IPS-15b (cell line): Measurements from ENCODE around the gene LRP1-AS.

Experiments used
- H3K27me3 ChIP-seq: one replicate; pipeline ENCODE4 v1.6.1; 2013; ENCODE audit warnings: low read length; ENCODE audit not compliant: control insufficient read depth, insufficient read depth
- H3K36me3 ChIP-seq: one replicate; pipeline ENCODE4 v1.6.1; 2013; ENCODE audit warnings: low read length; ENCODE audit not compliant: control insufficient read depth, insufficient read depth
- H3K4me1 ChIP-seq: one replicate; pipeline ENCODE4 v1.6.1; 2013; ENCODE audit warnings: mild to moderate bottlenecking, low read length; ENCODE audit not compliant: control insufficient read depth, insufficient read depth
- H3K4me3 ChIP-seq: one replicate; pipeline ENCODE4 v1.5.1; 2013; ENCODE audit warnings: low read depth, low read length
- H3K9ac ChIP-seq: one replicate; pipeline ENCODE4 v1.6.1; 2013; ENCODE audit warnings: low read depth, mild to moderate bottlenecking, low read length
- H3K9me3 ChIP-seq: one replicate; pipeline ENCODE4 v1.6.1; 2013; ENCODE audit warnings: mild to moderate bottlenecking, low read length; ENCODE audit not compliant: control insufficient read depth, insufficient read depth

The LRP1-AS gene

DNA sequence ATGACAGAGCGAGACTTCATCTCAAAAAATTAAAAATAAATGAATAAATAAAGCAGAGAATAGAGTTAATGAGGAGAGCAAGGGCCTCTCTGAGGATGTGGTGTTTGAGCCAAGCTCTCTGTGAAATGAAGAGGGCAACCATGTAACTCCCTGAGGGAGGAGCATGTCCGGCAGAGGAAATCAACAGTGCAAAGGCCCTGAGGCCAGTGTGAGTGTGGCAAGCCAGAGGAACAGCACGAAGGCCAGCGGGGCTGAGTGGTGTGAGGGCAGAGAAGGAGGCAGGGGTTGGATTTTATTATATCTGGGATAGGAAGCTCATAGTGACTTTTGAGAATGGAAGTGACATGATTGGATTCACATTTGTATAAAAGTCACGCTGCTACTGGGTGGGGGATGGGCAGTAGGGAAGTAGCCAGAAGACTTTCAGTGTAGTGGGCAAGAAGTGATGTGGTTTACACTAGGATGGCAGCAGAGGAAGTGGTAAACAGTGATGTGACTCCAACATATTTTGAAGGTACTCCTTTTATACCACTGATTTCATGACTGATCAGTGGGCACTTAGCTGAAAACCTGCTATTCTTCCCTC is 10.3 kb upstream of the LRP1-AS start:
- Histone ChIP-seq H3K9me3 (no peaks in the 10 kb centered on the region), H3K36me3 (peaks cover 76% of the 10 kb centered on the region), H3K27me3 (no peaks in the 10 kb centered on the region), H3K4me1 (no peaks in the 10 kb centered on the region), H3K4me3 (no peak overlapping the region), H3K9ac (no peak overlapping the region)

DNA sequence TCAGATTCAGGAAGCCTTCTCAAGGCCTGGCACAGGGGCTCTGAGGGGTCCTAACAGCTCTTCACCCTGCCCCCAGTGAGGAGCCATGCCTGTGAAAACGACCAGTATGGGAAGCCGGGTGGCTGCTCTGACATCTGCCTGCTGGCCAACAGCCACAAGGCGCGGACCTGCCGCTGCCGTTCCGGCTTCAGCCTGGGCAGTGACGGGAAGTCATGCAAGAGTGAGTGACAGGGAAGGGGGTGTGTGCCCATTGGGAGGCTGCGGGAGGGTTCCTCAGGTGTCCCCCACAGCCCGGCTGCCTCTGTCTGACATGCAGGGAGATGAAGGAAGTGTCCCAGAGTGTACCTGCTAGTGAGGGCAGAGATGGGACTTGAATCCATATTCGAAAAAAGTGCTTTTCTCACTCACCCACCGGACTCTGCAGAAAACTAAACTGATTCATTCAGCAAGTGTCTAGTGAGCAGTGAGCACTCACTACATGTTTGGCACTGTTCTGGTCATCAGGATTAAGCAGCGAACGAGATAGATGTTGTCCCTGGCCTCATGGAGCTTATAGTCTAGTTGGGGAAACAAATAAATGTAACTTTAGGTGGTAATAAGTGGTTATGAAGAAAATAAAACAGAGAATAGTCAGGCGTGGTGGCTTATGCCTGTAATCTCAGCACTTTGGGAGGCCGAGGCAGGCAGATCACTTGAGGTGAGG is 9.4 kb upstream of the LRP1-AS start:
- Histone ChIP-seq H3K4me3 (no peak overlapping the region), H3K27me3 (no peaks in the 10 kb centered on the region), H3K9ac (no peak overlapping the region), H3K36me3 (peaks cover 76% of the 10 kb centered on the region), H3K4me1 (no peaks in the 10 kb centered on the region), H3K9me3 (no peaks in the 10 kb centered on the region)

DNA sequence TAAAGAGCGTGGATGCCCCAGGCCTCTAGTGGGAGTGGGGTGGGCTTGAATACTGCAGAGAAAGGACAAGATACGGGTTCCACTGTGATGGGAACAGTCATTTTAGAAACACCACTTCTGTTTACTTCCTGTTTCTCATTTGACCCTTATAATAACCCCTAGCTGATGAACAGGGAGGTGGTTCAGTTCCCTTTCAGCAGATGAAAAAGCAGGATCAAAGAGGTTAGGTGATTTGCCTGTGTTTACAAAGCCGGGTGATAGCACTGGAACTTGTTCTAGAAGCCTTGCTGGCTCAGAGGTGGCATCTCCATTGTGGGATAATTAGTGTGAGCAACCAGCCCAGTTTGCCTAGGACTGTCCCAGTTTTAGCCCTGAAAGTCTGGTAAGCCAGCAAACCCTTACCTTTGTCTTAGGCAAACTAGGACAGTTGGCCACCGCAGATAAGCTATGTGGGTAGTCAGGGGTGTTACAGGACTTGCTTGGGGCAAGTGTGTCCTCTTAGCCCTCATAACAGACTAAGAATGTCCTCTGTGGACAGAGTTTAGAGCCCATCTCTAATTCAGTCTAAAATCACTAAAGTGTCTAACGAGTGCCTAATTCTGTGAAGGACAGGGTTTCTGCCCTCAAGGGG is 7.5 kb upstream of the LRP1-AS start:
- Histone ChIP-seq H3K4me3 (no peak overlapping the region), H3K9ac (no peak overlapping the region), H3K36me3 (peaks cover 58% of the 10 kb centered on the region), H3K27me3 (no peaks in the 10 kb centered on the region), H3K9me3 (no peaks in the 10 kb centered on the region), H3K4me1 (no peaks in the 10 kb centered on the region)

DNA sequence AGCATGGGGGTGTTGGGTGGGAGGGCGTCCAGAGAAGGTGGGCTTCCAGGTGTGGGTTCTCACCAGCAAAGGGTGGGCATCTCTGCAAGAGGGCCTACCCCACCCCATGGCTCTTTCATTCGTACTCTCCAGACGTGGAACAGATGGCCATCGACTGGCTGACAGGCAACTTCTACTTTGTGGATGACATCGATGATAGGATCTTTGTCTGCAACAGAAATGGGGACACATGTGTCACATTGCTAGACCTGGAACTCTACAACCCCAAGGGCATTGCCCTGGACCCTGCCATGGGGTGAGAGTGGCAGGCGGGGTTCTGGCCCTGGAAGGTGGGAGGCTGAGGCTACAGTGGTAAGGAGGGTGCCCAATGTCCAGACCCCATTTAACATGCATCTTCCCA is 6.7 kb upstream of the LRP1-AS start:
- peaks cover 52% of the 10 kb centered on the region for H3K36me3 ChIP-seq
- H3K9me3 ChIP-seq, result no peaks in the 10 kb centered on the region
- no peaks in the 10 kb centered on the region for H3K27me3 ChIP-seq
- no peaks in the 10 kb centered on the region for H3K4me1 ChIP-seq
- no peak overlapping the region for H3K4me3 ChIP-seq
- H3K9ac ChIP-seq, result no peak overlapping the region

DNA sequence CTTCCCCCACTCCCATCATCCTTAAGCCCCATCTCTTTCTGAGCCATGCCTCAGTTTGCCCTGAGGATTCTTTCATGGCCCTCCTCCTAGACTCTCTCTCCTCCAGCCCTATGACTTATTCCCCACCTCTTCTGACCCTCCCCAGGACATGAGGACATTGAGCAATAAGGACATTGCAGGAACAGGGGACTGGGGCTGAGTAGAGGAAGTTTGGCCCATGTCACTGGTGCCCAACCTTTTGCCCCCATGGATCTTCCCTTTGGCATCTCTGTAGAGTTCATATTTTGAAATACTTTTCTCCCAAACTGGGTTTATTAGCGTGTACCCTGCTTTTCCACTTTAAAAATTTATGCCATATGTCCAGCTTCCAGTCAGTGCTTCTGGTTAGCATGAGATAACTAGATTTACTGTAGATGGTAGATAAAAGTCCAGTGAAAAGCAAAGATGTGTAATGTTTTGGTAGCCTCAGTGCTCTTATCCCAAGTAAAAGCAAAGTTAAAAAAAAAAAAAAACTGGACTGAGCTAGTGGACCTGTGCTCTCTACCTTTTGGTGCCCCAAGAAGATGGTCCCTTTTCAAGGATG is 6.1 kb upstream of the LRP1-AS start:
- Histone ChIP-seq H3K27me3 (no peaks in the 10 kb centered on the region), H3K36me3 (peaks cover 48% of the 10 kb centered on the region), H3K9me3 (no peaks in the 10 kb centered on the region), H3K9ac (no peak overlapping the region), H3K4me3 (no peak overlapping the region), H3K4me1 (no peaks in the 10 kb centered on the region)

DNA sequence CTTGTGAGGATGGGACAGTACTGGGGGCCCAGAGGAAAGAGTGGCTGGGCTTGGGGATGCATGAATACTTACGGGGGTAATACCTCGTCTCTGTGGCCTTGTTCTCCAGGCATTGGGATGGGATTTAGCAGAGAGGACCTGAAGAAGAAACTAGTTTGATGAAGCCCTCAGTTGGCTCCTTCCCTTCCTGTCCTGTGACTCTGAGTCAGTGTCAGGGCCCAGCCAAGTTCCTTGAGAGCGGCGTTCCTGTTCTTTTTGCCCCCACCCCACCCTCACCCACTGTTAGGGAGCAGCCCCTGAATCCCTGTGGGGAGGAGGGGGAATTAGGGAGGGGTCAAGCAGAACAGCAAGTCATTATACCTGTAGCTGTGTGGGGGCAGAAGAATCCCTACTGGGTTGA is 5.2 kb upstream of the LRP1-AS start:
- Histone ChIP-seq H3K4me3 (no peak overlapping the region), H3K27me3 (no peaks in the 10 kb centered on the region), H3K4me1 (no peaks in the 10 kb centered on the region), H3K9ac (no peak overlapping the region), H3K36me3 (peaks cover 39% of the 10 kb centered on the region), H3K9me3 (no peaks in the 10 kb centered on the region)

DNA sequence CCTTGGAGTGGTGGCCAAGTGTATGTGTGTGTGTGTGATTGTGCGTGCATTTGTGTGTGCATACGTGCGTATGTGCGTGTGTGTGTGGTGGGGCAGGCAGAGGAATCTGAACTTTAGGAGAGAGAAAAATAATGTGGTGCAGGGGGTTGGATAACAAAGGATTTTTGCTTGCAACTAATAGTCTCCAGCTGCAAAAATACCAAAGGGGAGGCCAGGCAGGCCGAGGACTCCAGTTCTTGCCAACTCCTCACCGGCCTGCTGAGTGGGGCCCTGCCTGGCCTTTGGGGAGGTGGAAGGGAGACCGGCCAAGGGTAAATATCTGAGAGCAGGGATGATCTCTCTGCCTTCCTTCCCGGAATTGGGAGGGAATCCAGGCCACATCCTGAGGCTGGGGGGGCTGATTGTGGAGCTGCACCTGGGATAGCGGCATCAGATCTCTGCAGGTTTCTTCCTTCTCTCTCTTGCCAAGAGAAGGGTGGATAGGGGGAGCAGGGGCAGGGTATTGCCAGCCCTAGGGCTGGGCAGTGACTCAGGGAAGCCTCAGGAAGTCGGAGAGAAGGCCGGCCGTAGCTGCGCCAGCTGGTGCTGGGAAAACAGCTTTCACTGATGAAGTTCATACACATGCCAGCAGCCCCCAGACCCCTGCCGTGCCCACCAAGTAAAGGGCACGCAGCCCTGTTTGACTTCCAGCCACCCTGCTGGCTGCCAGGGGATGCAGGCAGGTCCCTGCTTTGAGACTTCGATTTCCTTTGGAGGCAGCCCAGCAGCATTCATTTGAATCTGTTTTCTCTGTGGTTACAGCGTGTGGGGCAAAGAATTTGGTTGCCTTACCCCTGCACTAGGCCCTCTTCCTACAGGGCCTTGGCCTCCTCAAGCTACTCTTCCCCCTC is 4.6 kb upstream of the LRP1-AS start:
- peaks cover 41% of the 10 kb centered on the region for H3K36me3 ChIP-seq
- H3K27me3 ChIP-seq, result no peaks in the 10 kb centered on the region
- H3K9ac ChIP-seq, result peak overlapping the region; percentile 39
- no peak overlapping the region for H3K4me3 ChIP-seq
- no peaks in the 10 kb centered on the region for H3K4me1 ChIP-seq
- H3K9me3 ChIP-seq, result no peaks in the 10 kb centered on the region

DNA sequence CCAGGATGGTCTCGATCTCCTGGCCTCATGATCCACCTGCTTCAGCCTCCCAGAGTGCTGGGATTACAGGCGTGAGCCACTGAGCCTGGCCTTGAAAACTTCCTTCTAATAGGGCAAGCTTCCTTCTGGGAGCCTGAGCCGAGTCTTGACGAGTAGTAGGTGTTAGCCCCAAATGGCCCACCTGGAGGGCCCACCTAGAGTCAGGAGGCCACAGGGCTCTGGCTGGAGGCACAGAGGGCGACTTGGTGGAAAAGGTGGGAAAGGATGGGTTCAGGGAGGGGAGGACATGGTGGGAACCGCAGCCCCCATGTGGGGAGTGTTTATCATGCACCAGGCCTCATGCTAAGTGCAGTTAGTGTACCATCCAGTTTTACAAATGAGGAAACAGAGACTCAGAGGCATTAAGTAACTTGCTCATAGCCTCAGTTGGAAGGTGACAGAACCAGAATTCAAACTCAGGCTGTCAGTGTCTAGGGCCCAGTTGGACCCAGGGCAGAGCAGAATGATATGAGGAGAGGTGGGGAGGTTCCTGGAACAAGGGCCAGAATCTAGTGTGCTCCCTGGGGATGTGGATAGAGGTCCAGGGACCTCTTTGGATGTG is 3.1 kb upstream of the LRP1-AS start:
- Histone ChIP-seq H3K4me3 (no peak overlapping the region), H3K27me3 (no peaks in the 10 kb centered on the region), H3K36me3 (peaks cover 41% of the 10 kb centered on the region), H3K9me3 (no peaks in the 10 kb centered on the region), H3K4me1 (no peaks in the 10 kb centered on the region), H3K9ac (no peak overlapping the region)

DNA sequence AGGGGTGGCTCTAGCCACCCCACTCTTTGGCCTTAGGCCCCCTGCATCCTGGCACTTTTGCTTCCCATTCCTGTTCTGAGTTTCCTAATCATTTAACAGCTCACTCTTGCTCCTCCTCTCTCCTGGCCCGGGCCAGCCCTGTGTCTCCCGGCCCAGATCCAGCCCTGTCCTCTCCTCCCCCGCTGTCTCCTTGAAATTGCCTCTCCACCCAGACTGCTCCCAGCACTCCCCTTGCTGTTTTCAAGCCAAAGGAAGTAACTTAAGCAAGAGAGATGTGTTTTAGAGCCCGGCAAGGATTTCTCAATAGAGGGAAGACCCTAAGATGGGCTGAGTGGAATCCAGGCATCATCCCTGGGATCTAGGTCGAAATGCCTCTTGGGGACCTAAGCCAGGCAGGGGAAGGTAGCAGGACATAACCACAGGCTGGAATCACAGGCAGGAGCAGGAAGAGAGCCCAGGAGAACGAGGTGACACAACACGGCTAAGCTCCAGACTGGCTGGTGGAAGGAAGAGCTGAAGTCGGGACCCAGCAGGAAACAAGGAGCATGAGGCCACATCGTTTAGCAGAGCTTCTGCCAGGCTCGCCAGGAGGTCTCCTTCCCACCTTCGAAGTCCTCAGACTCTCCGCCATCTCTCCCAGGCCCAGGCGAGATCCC is 2.0 kb upstream of the LRP1-AS start:
- H3K9me3 ChIP-seq, result no peaks in the 10 kb centered on the region
- no peak overlapping the region for H3K9ac ChIP-seq
- H3K27me3 ChIP-seq, result no peaks in the 10 kb centered on the region
- H3K4me1 ChIP-seq, result no peaks in the 10 kb centered on the region
- H3K36me3 ChIP-seq, result peaks cover 47% of the 10 kb centered on the region
- H3K4me3 ChIP-seq, result no peak overlapping the region

DNA sequence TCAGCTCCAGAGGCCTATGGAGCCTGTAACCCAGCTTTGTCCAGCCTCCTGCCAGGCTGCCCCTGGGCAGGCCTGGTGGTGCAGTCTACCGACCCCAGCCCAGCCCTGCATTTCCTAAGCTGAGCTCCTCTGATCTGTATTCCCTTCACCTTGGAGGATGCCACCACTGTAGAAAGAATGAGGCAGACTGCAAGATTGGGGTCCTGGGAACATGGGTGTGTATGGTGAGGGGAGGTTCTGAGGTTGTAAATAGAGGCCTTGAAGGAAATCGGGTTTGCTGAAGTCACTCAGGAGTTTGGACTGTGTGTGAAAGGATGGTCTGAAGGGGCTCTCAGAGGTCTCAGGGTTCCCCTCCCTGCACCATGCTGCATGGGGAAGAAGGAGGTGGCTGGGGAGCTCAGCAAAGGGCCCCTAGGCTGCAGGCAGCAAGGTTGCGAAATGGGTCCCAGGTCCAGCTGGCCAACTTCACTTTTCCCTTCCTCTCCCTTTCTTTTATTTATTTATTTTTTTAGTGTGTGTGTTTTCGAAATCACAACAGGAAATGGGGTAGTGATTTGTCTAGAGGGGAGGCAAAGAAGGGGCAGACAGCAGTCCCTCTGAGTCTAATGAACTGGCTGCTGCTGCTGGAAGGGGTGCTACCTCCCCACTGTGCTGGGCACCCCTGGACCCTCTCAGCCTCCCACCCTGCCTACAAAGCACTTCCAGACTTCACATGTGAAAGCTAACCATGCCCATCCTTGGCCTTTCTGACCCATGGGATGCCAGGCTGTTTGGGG is 1.2 kb upstream of the LRP1-AS start:
- no peak overlapping the region for H3K9ac ChIP-seq
- no peaks in the 10 kb centered on the region for H3K27me3 ChIP-seq
- peaks cover 43% of the 10 kb centered on the region for H3K36me3 ChIP-seq
- no peaks in the 10 kb centered on the region for H3K9me3 ChIP-seq
- no peaks in the 10 kb centered on the region for H3K4me1 ChIP-seq
- H3K4me3 ChIP-seq, result no peak overlapping the region
